HG02852 (cell line): ENCODE data around the gene KIF18B.

ENCODE experiments used
- ATAC-seq: cut with Tn5 transposase; IDR thresholded peaks from one replicate; pipeline ENCODE4 v1.9.1; 2021; ENCODE audit warnings: mild to moderate bottlenecking, moderate library complexity; ENCODE audit not compliant: unreplicated experiment

KIF18B gene

GRCh38 chr17:44947461-44948314, at the start of gene KIF18B:
KIF18B (minus strand) TSS chr17:44947773; CDS start chr17:44936344, 11,429 bp downstream.
- peak; percentile 91 for ATAC-seq

- no peak for ATAC-seq
Observed at GRCh38 chr17:44996304-44996703, 48.7 kb upstream of the KIF18B start.

GRCh38 chr17:44995436-44996001, 47.9 kb upstream of the KIF18B start:
- no peak for ATAC-seq

DNA sequence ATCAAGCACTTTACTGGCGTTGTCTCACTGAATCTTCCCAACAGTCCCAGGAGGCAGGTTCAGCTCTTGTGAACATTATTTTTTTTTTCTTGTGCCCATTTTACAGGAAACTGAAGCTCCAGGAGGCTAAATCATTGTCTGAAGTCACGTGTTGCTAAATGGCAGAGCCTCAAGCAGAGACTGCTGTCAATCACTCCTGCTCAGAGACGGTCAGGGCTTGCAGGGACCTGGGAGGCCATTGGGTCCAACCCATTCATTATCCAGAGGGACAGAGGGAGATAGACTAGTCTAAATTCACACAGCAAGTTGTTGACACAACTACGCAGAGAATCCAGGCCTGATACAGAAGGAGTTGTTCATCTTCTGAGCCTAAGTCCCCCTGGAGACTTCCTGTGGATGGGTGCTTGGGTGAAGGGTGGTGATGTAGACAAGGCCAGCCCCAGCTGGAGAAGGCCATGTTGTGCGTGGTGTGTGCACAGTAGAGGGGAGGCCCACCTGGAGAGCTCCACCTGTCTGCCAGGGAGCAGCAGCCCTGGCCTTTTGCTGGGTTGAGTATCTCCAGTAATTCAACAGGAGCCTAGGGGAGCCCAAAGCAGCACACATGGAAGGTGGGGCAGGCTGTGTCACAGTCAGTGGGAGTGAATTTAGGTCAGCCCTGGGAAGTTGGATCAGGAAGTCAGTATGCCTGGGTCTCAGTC, 44.8 kb upstream of the KIF18B start:
- ATAC-seq = no peak

- no peak for ATAC-seq
Observed at GRCh38 chr17:44990994-44991393, 43.4 kb upstream of the KIF18B start.

DNA sequence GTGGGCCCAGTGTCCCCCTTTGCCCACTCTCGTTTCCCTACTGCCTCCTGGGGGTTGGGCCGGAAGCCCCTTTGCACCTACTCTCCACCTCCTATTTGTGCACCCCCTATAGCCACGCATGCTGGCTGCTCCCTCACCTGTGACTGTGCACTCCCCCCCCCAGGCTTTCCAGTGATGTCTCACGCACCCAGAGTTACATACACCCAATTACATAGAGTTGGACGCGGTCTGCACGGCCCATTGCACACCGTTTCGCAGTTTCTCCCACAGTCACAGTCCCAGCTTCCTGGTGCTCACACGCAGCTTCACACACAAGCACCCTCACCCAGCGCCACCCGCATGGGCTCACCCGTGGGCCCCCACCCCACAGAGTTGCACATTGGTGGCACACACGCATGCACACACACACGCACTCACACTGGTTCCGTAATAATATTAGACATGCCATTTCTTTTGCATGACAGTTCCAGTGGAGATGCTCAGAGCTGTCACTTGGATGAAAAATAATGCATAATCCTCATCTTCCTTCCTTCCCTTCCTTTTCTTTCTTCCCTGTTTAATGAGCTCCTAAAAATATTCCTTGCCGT, 42.1 kb upstream of the KIF18B start:
- no peak for ATAC-seq

DNA sequence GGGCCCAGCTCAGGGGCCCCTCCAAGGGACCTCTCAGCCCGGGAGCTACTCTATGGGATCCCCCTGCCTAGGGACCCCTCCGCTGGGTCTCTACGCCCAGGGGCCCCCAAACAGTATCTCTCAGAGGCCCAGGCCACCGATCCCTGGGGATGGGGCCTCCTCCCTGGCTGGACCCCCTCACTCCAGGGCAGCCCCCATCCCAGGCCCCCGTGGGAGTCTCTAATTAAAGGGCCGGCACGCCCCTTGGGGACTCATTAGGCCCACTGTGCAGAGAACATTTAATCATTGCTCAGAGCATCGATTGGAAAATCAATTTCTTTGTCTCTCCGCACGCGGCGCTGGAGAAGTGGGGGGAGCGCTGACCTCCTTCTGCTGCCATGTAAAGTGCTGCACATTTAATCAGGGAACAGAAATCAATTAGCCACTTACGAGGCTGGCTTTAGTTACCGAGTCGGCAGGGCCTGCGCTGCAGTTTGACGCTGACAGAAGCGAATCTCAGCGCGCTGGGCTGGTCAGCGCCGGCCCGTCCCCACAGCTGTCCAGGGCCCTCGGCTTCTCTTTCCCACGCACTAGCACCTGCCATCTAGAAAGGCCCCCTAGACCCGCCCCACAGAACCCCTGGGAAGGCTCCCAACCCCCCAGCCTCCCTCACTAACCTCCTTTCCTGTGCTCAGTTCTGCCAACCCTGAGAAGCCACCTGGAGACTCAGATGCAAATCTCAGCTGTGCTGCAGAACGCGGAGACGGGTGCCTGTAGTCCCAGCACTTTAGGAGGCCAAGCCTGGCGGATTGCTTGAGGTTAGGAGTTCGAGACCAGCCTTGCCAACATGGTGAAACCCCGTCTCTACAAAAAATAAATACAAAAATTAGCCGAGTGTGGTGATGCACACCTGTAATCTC, 40.7 kb upstream of the KIF18B start:
- ATAC-seq = no peak

GRCh38 chr17:44983563-44983962, 36.0 kb upstream of the KIF18B start:
- no peak for ATAC-seq

GRCh38 chr17:44982113-44982702, 34.6 kb upstream of the KIF18B start:
- no peak for ATAC-seq

GRCh38 chr17:44981221-44981968, 33.8 kb upstream of the KIF18B start:
- ATAC-seq = no peak

DNA sequence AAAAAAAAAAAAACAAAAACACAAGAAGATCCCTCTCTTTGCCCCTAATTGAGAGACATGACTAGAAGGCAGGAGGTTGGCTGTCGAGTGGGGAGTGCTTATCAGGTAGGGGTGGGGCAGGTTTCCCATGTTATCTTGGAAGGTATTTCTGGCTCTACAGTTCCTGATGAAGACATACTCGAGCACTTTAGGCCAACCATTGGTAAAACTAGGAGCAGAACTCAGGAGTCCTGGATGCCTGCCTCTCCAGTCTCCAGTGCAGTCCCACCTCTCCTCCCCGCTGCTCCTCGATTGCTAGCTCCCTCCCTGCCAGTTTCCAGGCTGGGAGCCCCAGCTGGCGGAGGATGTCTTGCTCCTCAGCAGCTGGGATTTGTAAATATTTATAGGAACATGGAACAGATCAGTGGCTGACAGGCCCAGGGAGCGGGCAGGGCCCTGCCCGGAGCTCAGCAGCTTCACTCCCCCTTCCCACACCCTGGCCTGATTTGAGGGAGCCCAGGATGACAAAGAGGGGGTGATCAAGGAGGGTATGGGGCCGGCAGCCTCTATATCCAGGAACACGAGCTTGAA, 31.9 kb upstream of the KIF18B start:
- no peak for ATAC-seq

DNA sequence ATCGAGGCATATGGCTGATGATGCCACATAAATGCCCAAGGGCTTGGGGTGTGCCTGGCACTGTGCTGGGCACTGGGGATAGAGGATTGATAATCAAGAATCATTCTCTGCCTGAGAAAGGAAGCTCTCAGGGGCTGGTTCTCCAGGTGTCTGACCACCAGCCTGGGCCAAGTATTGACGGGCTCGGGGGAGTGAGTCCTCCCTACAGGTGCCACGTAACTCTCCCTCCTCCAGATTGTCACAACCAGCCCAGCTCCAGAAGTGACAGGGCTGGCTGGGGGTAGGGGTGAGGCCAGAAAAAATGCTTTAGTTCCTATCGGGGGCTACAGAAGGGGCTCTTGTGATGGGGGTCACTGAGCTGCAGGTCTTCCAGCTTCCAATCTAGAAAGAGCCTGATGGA, 31.2 kb upstream of the KIF18B start:
- no peak for ATAC-seq

DNA sequence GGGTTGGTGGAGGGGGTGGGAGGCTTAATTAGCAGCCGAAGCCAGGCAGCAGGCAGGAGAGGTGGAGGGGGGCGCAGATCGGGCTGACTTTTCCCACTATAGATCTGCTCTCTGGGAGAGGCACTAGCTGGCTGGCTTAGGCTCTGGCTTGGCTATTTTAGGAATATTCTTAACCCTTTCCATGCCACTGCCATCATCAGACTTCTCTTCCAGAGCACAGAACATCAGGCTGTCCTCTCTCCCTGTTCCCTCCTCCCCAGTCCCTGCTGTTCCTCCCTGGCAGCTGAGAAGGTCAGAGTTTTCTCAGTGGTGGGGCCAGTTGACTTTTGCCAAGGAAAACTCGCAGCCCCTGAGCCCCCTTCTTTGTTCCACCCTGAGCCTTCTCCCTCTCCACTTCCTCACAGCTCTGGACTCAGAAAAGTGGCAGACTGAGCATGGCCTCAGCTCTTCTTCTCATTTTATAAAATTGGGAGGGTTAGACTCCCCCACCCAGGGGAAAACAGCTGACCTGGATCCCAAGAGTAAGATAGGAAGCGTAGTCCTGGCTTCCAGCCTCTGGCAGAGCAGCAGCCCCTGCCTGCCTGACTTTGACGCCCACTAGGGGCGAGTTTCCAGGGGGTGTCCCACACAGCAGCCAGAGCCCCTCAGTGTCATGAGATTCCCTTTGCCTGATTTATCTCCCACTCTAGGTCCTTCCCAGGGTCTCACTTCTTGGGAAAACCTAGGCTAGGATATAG, 30.4 kb upstream of the KIF18B start:
- no peak for ATAC-seq

DNA sequence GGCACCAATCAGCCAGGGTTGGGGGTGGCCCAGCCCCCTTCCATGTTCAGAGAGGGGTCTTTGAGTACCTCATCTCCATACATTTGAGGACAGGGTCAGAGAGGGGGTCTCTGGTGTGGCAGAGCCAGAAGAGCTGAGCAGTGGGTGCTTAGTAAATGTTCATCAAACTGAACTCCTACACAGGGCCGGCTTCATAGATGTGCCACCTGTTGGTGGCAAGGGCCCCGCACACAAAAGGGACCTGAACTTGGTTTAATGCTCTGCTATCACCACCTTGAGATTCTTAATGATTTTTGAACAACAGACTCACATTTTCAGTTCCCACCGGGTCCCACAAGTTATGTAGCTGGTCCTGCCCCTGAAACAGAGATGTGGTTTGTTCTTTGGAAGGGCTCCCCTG, 29.5 kb upstream of the KIF18B start:
- ATAC-seq = no peak

DNA sequence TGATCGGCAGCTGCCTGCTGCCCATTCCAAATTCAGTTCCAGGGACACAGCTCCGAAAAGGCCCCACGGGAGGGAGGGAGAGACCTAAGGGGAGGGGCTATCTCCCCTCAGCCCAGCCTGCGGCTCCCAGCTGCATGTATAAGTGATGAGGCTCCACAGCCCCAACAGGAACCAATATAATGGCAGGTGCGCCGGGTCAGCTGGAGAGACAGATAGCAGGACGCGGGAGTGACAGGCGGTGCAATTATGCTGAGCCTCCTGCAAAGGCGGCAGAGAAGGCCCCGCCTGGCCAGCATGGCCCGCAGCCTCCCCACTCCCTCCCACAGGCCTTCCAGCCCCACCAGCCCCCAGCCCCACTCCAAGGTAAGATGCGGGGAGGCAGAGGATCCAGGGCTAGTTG, 28.6 kb upstream of the KIF18B start:
- ATAC-seq = no peak

- no peak for ATAC-seq
Observed at GRCh38 chr17:44972953-44973352, 25.4 kb upstream of the KIF18B start.

DNA sequence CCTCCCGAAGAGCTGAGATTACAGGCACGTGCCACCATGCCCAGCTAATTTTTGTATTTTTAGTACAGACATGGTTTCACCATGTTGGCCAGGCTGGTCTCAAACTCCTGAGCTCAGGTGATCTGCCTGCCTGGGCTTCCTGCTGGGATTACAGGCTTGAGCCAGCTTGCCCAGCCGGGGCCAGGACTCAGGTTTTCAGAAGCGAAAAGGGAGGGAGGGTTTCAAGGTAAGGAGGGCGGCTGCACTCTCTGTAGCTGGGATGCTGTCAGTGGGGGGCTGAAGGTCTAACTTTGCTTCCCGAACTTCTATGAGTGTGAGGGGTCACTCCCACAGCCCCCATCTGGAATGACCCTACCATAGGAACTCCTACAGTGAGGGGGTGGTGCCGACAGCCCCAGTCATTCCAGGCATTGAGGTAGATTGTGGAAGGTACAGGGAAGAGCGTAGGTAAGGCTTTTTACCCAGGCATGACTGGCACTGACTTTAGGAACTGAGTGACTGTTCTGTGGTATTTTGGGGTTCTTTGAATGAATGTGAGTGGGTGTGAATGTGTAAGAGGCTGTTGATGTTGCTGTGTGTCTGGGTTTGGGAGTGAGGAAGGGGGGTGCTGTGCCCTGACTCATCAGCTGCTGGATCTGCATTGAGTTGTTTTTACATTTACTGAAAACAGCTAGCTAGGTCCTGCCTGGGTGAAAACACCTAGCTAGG, 24.4 kb upstream of the KIF18B start:
- ATAC-seq = no peak
